Osteocyte (in vitro differentiated cells): ENCODE measurements around the gene ARVCF. TPM values are rescaled to one million over a fixed set of nuclear protein-coding genes. Genes with fewer than 3 reads are reported as not detected.
A peak's percentile ranks its signal among the peaks of the same experiment; 100 is the strongest.

Experiments used
- DNase-seq: peaks from one replicate; pipeline ENCODE4 v3.0.0; 2021; ENCODE audit warnings: mixed read lengths; ENCODE audit not compliant: unreplicated experiment; ENCODE audit errors: extremely low spot score
- H3K27ac Mint-ChIP-seq: one replicate; pipeline ENCODE4 v1.8.0; 2021; ENCODE audit warnings: mild to moderate bottlenecking, mixed read lengths; ENCODE audit not compliant: unreplicated experiment
- H3K27me3 Mint-ChIP-seq: one replicate; pipeline ENCODE4 v1.8.0; 2021; ENCODE audit warnings: mixed read lengths; ENCODE audit not compliant: unreplicated experiment
- H3K36me3 Mint-ChIP-seq: one replicate; pipeline ENCODE4 v1.8.0; 2021; ENCODE audit warnings: mixed read lengths; ENCODE audit not compliant: unreplicated experiment
- H3K4me1 Mint-ChIP-seq: one replicate; pipeline ENCODE4 v1.8.0; 2021; ENCODE audit warnings: mixed read lengths; ENCODE audit not compliant: unreplicated experiment
- H3K4me3 Mint-ChIP-seq: one replicate; pipeline ENCODE4 v1.8.0; 2021; ENCODE audit warnings: mild to moderate bottlenecking, moderate library complexity, mixed read lengths; ENCODE audit not compliant: unreplicated experiment
- H3K9me3 Mint-ChIP-seq: one replicate; pipeline ENCODE4 v1.8.0; 2021; ENCODE audit warnings: mixed read lengths; ENCODE audit not compliant: unreplicated experiment
- total RNA-seq: library from RNA; stranded (reverse); gene quantifications from 2 replicates; pipeline ENCODE4 v1.2.1, GENCODE V29; 2021
- TF ChIP-seq, protein P1 (sequence below): fragments of 200-600 bp; sonication (generic); IDR thresholded peaks from 2 replicates; pipeline ENCODE4 v1.5.0; 2021; ENCODE audit warnings: antibody characterized with exemption, mild to moderate bottlenecking, moderate library complexity

The ARVCF gene
- total RNA-seq, 1 donor from 2014 or later, result 29.3 TPM

DNA sequence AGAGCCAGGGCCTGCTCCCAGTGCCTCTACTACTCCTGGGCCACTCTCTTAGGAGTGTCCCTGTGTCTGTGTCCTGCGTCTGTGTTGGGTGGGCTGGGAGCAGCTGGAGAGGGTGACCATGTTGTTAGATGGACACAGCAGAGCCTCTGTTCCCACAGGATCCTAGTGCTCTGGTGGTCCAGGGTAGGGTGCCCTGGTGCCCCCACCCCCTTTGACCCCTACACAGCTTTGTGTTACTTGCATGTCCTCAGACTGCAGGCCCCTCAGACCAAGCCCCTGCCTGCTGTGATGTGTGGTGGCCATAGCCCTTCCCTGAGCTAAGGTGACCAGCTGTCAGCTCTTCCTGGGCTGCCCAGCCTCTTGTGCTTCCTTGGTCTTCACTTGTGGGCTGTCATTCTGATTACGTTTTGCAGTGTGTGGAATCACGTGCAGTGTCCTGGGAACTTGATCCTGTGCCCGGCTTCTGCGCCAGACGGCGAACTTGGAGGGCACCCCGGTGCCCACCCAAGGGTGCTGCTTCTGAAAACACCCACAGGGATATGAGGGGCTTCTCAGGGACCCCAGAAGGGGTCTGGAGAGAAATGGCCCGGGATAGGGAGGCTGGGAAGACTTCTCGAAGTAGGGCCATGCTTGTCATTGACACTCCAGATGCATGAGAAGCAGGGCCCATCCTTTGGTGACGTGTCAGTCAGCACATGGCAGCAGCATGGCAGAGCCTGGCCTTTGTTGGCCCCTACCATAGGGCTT, 5.8 kb upstream of the ARVCF start:
- no peaks in the 10 kb centered on the region for H3K9me3 Mint-ChIP-seq
- peaks cover 6% of the 10 kb centered on the region for H3K27me3 Mint-ChIP-seq
- H3K4me3 Mint-ChIP-seq, result peak overlapping the region; percentile 86
- H3K36me3 Mint-ChIP-seq, result no peaks in the 10 kb centered on the region
- H3K4me1 Mint-ChIP-seq, result peaks cover 24% of the 10 kb centered on the region
- DNase-seq, result no peak
- TF ChIP-seq, protein P1, sequence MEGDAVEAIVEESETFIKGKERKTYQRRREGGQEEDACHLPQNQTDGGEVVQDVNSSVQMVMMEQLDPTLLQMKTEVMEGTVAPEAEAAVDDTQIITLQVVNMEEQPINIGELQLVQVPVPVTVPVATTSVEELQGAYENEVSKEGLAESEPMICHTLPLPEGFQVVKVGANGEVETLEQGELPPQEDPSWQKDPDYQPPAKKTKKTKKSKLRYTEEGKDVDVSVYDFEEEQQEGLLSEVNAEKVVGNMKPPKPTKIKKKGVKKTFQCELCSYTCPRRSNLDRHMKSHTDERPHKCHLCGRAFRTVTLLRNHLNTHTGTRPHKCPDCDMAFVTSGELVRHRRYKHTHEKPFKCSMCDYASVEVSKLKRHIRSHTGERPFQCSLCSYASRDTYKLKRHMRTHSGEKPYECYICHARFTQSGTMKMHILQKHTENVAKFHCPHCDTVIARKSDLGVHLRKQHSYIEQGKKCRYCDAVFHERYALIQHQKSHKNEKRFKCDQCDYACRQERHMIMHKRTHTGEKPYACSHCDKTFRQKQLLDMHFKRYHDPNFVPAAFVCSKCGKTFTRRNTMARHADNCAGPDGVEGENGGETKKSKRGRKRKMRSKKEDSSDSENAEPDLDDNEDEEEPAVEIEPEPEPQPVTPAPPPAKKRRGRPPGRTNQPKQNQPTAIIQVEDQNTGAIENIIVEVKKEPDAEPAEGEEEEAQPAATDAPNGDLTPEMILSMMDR, result no peak
- peak overlapping the region; percentile 61 for H3K27ac Mint-ChIP-seq

DNA sequence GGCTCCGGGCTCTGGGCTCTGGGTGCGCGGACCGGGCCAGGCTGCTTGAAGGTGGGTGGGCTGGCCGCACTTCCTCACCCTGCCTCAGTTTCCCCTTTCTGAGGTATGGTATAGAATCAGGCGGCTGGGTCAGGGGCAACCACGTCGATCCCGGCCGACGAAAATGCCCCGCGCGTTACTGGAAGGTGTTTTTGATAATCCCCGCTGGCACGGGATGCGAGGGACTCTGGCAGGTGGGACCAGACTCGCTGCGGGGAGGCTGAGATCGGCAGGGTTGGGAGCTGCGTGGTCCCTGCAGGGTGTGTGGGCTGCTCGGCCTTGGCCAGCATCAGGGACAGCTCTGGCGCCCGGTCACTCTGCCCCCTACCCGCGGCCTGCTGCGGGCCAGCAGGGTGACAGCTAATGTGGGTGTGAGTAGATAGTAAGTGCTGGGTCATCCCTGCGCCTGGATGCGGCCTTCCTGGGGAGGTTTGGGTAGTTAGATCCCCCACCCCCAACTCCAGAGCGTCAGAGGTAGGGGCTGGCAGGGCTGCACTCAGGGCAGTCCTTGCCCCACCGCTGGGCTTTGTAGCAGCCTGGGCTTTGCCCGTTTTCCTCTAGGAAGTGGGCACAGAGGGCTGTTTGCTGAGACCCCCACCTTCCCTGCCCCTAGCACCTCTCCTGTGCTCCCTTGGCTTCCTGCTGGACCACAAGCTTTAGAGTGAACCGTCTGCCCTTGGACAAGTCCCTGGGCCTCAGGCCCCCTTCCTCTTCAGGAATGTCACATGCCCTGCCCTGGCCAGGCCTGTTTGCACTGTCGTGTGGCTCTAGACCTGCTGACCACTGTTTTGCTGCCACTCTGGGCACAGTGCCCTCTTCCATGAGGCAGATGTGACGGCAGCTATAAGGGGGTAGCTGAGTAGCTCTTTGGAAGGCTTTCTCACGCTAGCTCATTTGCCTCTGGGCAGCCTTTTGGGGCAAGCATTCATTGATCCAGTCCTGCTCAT, 4.9 kb upstream of the ARVCF start:
- peak overlapping the region; percentile 86 for H3K4me3 Mint-ChIP-seq
- H3K27ac Mint-ChIP-seq, result peak overlapping the region; percentile 61
- peaks cover 10% of the 10 kb centered on the region for H3K27me3 Mint-ChIP-seq
- no peaks in the 10 kb centered on the region for H3K9me3 Mint-ChIP-seq
- DNase-seq, result no peak
- peaks cover 27% of the 10 kb centered on the region for H3K4me1 Mint-ChIP-seq
- H3K36me3 Mint-ChIP-seq, result no peaks in the 10 kb centered on the region
- TF ChIP-seq, protein P1, result no peak

DNA sequence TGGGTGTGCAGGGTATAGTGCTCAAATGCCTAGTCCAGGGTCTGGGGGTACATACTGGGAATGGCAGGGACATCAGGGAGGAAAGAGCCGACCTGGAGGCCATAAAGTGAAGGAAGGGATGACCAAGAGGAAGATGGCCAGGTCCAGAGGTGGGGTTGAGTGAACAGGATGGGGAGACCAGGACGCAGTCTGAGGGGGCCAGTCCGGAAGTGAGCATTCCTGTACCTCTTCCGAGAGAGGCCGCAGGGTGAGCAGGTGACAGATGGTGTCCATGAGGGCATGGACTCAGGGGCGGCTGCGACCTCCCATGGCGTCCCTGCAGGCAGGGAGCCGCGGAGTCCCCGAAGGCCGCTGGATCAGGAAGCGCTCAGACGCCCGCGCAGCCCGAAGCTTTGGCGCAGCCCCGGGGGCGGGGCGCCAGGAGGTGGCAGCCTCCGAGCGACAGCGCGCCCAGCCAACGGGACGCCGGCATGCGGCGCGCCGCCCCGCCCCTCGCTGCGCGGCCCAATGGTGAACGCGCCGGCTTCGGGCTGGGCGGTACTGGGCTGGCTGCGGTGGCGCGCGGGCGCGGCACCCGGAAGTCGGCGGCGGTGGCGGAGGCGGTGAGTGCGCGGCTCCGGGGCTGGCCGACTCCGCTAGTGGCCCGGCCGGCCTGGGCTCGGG, 4.0 kb upstream of the ARVCF start, which contains the start of gene TANGO2:
TANGO2 (plus strand) TSS at position 578 of the 663 bp plus-strand sequence. CDS start 15,689 bp downstream, outside the sequence.
- Mint-ChIP-seq H3K9me3 (no peaks in the 10 kb centered on the region), H3K4me3 (peak within 1 kb of the TSS; percentile 86), H3K4me1 (peaks cover 27% of the 10 kb centered on the region), H3K27me3 (peaks cover 10% of the 10 kb centered on the region), H3K27ac (peak within 1 kb of the TSS; percentile 61), H3K36me3 (no peaks in the 10 kb centered on the region)
- peak; percentile 98 for DNase-seq
- TF ChIP-seq, protein P1, result no peak

DNA sequence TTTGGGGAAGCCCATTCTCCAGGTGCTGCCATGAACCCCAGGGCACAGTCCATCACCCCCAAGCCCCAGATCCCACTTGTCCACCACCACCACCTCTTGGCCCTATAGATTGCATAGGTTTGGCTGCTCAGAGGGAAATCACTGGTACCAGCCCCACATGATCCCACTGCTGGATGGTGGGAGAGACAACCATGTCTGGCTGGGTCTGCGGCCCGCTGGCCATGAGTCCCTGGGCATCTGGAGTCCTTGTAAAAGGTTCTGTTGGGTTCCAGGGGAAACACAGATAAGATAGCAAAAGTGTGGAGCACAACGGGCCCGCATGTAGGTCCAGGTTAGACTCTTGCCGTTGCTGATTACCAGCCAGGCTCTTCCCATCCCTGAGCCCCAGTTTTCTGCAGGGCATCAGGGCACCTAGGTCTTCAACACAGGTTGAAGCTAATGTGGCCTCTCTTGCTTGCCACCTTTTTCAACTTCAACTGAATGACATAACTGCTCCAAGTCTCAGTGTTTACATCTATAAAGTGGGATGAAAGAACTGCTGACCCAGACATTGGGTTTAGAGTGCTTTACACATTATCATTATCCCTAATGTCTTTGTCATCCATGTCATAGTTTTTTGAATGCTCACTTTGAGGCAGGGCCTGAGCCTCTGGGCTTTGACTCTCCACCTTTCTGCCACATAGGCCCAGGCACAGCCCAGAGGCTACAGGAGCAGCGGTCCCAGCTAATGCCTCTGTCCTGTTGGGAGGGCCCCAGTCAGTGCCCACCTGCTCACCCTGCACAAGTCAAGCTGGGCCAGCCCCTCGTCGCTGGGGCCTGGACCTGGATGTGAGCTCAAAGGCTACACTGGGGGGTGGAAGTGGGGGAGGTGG, 3.3 kb upstream of the ARVCF start:
- peaks cover 17% of the 10 kb centered on the region for H3K27me3 Mint-ChIP-seq
- H3K4me3 Mint-ChIP-seq, result peak overlapping the region; percentile 70
- H3K4me1 Mint-ChIP-seq, result peaks cover 27% of the 10 kb centered on the region
- H3K36me3 Mint-ChIP-seq, result no peaks in the 10 kb centered on the region
- TF ChIP-seq, protein P1, result no peak
- DNase-seq, result no peak
- no peaks in the 10 kb centered on the region for H3K9me3 Mint-ChIP-seq
- no peak overlapping the region for H3K27ac Mint-ChIP-seq
